ENCODE data around the gene SUMO3. TPM values are rescaled to one million over a fixed set of nuclear protein-coding genes. Genes with fewer than 3 reads are reported as not detected.

SUMO3 gene
- total and polyA plus RNA-seq, 2 of the 13 experiments (the other 11 are each of a cell fraction or from before 2014, with no cell fraction given), result 51.4 to 92.4 TPM

DNA sequence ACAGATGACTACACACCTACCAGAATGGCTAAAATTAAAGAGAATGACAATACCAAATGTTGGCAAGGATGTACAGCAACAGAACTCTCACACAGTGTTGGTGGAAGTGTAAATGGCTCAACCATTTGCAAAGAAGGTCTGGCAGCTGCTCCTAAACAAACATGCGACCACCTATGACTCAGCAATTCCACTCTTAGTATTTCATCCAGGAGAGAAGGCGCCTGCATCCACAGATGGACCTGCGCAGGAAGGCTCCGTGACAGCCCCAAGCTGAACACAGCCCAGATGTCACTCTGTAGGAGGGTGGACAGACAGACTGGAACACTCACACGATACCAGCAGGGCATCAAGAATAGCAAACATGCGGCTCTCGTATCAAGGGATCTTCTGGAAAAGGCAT is 48.9 kb upstream of the SUMO3 start (continued):
- TF ChIP-seq, protein P1, sequence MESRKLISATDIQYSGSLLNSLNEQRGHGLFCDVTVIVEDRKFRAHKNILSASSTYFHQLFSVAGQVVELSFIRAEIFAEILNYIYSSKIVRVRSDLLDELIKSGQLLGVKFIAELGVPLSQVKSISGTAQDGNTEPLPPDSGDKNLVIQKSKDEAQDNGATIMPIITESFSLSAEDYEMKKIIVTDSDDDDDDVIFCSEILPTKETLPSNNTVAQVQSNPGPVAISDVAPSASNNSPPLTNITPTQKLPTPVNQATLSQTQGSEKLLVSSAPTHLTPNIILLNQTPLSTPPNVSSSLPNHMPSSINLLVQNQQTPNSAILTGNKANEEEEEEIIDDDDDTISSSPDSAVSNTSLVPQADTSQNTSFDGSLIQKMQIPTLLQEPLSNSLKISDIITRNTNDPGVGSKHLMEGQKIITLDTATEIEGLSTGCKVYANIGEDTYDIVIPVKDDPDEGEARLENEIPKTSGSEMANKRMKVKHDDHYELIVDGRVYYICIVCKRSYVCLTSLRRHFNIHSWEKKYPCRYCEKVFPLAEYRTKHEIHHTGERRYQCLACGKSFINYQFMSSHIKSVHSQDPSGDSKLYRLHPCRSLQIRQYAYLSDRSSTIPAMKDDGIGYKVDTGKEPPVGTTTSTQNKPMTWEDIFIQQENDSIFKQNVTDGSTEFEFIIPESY (CRISPR knock-in tag; IDR thresholded peaks at IDR 0.05), result no peak
- no peak for TF ChIP-seq GPN1 (CRISPR knock-in tag; IDR thresholded peaks at IDR 0.05; ENCODE audit: borderline replicate concordance)
- peak; percentile 97 for TF ChIP-seq NFE2L2 (IDR thresholded peaks at IDR 0.05; ENCODE audit: low read length)
- 0 out of 2 replicates have a peak, but pooled peaks have one; percentile 18 for TF ChIP-seq MED1 (CRISPR knock-in tag; IDR thresholded peaks at IDR 0.05)
- TF ChIP-seq, protein P2, sequence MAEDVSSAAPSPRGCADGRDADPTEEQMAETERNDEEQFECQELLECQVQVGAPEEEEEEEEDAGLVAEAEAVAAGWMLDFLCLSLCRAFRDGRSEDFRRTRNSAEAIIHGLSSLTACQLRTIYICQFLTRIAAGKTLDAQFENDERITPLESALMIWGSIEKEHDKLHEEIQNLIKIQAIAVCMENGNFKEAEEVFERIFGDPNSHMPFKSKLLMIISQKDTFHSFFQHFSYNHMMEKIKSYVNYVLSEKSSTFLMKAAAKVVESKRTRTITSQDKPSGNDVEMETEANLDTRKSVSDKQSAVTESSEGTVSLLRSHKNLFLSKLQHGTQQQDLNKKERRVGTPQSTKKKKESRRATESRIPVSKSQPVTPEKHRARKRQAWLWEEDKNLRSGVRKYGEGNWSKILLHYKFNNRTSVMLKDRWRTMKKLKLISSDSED (CRISPR knock-in tag; IDR thresholded peaks at IDR 0.05), result no peak
- TF ChIP-seq ZNF7 (CRISPR knock-in tag; IDR thresholded peaks at IDR 0.05), result peak; percentile 96
- peak; percentile 9; the same call in 1 of the 2 replicates for TF ChIP-seq ZBTB38 (CRISPR knock-in tag; IDR thresholded peaks at IDR 0.05)
- no peak for TF ChIP-seq ZNF766 (CRISPR knock-in tag; IDR thresholded peaks at IDR 0.05; ENCODE audit: borderline replicate concordance)
- TF ChIP-seq MAFK (conservative IDR thresholded peaks at IDR 0.05 in 1 of 2, IDR thresholded peaks at IDR 0.05 in 1 of 2; ENCODE audit: low read length in 2 of 2), result peak; percentile 78 to 85
- TF ChIP-seq SAP130 (CRISPR knock-in tag; IDR thresholded peaks at IDR 0.05; ENCODE audit: low read depth), result peak; percentile 52; the same call in 1 of the 2 replicates
- TF ChIP-seq, protein P3, sequence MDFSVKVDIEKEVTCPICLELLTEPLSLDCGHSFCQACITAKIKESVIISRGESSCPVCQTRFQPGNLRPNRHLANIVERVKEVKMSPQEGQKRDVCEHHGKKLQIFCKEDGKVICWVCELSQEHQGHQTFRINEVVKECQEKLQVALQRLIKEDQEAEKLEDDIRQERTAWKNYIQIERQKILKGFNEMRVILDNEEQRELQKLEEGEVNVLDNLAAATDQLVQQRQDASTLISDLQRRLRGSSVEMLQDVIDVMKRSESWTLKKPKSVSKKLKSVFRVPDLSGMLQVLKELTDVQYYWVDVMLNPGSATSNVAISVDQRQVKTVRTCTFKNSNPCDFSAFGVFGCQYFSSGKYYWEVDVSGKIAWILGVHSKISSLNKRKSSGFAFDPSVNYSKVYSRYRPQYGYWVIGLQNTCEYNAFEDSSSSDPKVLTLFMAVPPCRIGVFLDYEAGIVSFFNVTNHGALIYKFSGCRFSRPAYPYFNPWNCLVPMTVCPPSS (IDR thresholded peaks at IDR 0.05), result no peak
- TF ChIP-seq ZNF224 (CRISPR knock-in tag; IDR thresholded peaks at IDR 0.05), result no peak
- peak; percentile 60; the same call in 1 of the 2 replicates for TF ChIP-seq GATAD2A (CRISPR knock-in tag; IDR thresholded peaks at IDR 0.05)
- TF ChIP-seq, protein P4, sequence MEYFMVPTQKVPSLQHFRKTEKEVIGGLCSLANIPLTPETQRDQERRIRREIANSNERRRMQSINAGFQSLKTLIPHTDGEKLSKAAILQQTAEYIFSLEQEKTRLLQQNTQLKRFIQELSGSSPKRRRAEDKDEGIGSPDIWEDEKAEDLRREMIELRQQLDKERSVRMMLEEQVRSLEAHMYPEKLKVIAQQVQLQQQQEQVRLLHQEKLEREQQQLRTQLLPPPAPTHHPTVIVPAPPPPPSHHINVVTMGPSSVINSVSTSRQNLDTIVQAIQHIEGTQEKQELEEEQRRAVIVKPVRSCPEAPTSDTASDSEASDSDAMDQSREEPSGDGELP (IDR thresholded peaks at IDR 0.05; ENCODE audit: borderline replicate concordance, low read depth), result peak; percentile 28; the same call in 1 of the 2 replicates
- TF ChIP-seq, protein P5, sequence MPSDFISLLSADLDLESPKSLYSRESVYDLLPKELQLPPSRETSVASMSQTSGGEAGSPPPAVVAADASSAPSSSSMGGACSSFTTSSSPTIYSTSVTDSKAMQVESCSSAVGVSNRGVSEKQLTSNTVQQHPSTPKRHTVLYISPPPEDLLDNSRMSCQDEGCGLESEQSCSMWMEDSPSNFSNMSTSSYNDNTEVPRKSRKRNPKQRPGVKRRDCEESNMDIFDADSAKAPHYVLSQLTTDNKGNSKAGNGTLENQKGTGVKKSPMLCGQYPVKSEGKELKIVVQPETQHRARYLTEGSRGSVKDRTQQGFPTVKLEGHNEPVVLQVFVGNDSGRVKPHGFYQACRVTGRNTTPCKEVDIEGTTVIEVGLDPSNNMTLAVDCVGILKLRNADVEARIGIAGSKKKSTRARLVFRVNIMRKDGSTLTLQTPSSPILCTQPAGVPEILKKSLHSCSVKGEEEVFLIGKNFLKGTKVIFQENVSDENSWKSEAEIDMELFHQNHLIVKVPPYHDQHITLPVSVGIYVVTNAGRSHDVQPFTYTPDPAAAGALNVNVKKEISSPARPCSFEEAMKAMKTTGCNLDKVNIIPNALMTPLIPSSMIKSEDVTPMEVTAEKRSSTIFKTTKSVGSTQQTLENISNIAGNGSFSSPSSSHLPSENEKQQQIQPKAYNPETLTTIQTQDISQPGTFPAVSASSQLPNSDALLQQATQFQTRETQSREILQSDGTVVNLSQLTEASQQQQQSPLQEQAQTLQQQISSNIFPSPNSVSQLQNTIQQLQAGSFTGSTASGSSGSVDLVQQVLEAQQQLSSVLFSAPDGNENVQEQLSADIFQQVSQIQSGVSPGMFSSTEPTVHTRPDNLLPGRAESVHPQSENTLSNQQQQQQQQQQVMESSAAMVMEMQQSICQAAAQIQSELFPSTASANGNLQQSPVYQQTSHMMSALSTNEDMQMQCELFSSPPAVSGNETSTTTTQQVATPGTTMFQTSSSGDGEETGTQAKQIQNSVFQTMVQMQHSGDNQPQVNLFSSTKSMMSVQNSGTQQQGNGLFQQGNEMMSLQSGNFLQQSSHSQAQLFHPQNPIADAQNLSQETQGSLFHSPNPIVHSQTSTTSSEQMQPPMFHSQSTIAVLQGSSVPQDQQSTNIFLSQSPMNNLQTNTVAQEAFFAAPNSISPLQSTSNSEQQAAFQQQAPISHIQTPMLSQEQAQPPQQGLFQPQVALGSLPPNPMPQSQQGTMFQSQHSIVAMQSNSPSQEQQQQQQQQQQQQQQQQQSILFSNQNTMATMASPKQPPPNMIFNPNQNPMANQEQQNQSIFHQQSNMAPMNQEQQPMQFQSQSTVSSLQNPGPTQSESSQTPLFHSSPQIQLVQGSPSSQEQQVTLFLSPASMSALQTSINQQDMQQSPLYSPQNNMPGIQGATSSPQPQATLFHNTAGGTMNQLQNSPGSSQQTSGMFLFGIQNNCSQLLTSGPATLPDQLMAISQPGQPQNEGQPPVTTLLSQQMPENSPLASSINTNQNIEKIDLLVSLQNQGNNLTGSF (CRISPR knock-in tag; IDR thresholded peaks at IDR 0.05), result no peak
- TF ChIP-seq, protein P6, sequence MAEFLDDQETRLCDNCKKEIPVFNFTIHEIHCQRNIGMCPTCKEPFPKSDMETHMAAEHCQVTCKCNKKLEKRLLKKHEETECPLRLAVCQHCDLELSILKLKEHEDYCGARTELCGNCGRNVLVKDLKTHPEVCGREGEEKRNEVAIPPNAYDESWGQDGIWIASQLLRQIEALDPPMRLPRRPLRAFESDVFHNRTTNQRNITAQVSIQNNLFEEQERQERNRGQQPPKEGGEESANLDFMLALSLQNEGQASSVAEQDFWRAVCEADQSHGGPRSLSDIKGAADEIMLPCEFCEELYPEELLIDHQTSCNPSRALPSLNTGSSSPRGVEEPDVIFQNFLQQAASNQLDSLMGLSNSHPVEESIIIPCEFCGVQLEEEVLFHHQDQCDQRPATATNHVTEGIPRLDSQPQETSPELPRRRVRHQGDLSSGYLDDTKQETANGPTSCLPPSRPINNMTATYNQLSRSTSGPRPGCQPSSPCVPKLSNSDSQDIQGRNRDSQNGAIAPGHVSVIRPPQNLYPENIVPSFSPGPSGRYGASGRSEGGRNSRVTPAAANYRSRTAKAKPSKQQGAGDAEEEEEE (CRISPR knock-in tag; IDR thresholded peaks at IDR 0.05; ENCODE audit: borderline replicate concordance), result no peak
- TF ChIP-seq, protein P7, sequence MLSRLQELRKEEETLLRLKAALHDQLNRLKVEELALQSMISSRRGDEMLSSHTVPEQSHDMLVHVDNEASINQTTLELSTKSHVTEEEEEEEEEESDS (CRISPR knock-in tag; IDR thresholded peaks at IDR 0.05; ENCODE audit: borderline replicate concordance), result no peak
- TF ChIP-seq NCOA2 (CRISPR knock-in tag; IDR thresholded peaks at IDR 0.05), result 0 out of 2 replicates have a peak, but pooled peaks have one; percentile 25
